HCT116 (cell line): ENCODE data around the gene GRSF1. TPM values are rescaled to one million over a fixed set of nuclear protein-coding genes. Genes with fewer than 3 reads are reported as not detected.

Source experiments
- ATAC-seq: fragments of 200-7000 bp; cut with Tn5 transposase; 2 replicates; pipeline ENCODE4 v1.9.1; 2020; ENCODE audit warnings: mild to moderate bottlenecking, moderate library complexity
- BruUV-seq: library from RNA; stranded (reverse); fragments of 400-500 nt; replicated peaks from 2 replicates; lab custom pipeline; 2021; lab: Mats Ljungman, UMichigan
- CTCF ChIA-PET: fragments of 300-600 bp; sonication (Branson Sonifier 250); formaldehyde crosslinking; loops from one replicate; lab custom pipeline; 2021; ENCODE audit warnings: antibody characterized with exemption; lab: Charles Lee
- POLR2A ChIA-PET: fragments of 300-600, 350-600 bp; sonication (Branson Sonifier 250); formaldehyde crosslinking; loops from one replicate; lab custom pipeline; 2021; ENCODE audit warnings: antibody characterized with exemption; lab: Charles Lee
- RAD21 ChIA-PET, 2 experiments: fragments of 300-600 bp; sonication (Branson Sonifier 250); formaldehyde crosslinking; loops; one replicate each; lab custom pipeline; 2023; ENCODE audit warnings: low total read pairs in 2 of 2; ENCODE audit not compliant: uncharacterized antibody in 2 of 2, unreplicated experiment in 2 of 2, low non-redundant PET in 1 of 2; lab: Charles Lee
- DNase-seq: peaks from one replicate; pipeline ENCODE4 v3.0.0-alpha.2; 2010; ENCODE audit warnings: low read depth, low spot score
- H2AFZ ChIP-seq: fragments of 200-600 bp; shearing (Covaris generic), sonication (generic); 2 replicates; pipeline ENCODE4 v1.6.1; 2017; ENCODE audit warnings: low read depth, mixed run types, mixed read lengths, antibody characterized with exemption, low read length; ENCODE audit not compliant: poor library complexity, severe bottlenecking
- H3K27ac ChIP-seq: 2 replicates; pipeline ENCODE4 v1.5.1; 2012; ENCODE audit warnings: low read depth, low read length
- H3K27me3 ChIP-seq: fragments of 200-600 bp; sonication (generic); 2 replicates; pipeline ENCODE4 v1.6.1; 2016; ENCODE audit warnings: mixed run types, low read length, mixed read lengths; ENCODE audit not compliant: insufficient read depth
- H3K36me3 ChIP-seq, 2 experiments: fragments of 200-500 bp in 1 of 2; fragments of 200-600 bp in 1 of 2; sonication (Bioruptor generic) in 1 of 2; sonication (generic) in 1 of 2; 2 replicates each; pipeline versions ENCODE4 v1.5.1 to v1.6.1; 2014 to 2016; ENCODE audit warnings: low read length in 2 of 2, inconsistent platforms in 1 of 2, mixed read lengths in 1 of 2, mixed run types in 1 of 2; ENCODE audit not compliant: insufficient read depth in 2 of 2, control insufficient read depth in 1 of 2
- H3K4me1 ChIP-seq, 2 experiments: fragments of 200-600 bp in 1 of 2; sonication (generic) in 1 of 2; 2 replicates each; pipeline versions ENCODE4 v1.5.1 to v1.6.1; 2012 to 2017; ENCODE audit warnings: low read length in 2 of 2, inconsistent platforms in 1 of 2, mild to moderate bottlenecking in 1 of 2, mixed read lengths in 1 of 2, mixed run types in 1 of 2, moderate library complexity in 1 of 2; ENCODE audit not compliant: insufficient read depth in 2 of 2, control insufficient read depth in 1 of 2
- H3K4me2 ChIP-seq: fragments of 200-600 bp; sonication (generic); 2 replicates; pipeline ENCODE4 v1.6.1; 2017; ENCODE audit warnings: mixed run types, low read length, mixed read lengths
- H3K4me3 ChIP-seq, 2 experiments: fragments of 200-600 bp in 1 of 2; sonication (generic) in 1 of 2; replicated peaks in 1 of 2; 2 replicates each; pipeline ENCODE4 v1.5.1; 2011 to 2016; ENCODE audit warnings: low read length in 2 of 2, control low read depth in 1 of 2, low read depth in 1 of 2, mild to moderate bottlenecking in 1 of 2, mixed read lengths in 1 of 2, mixed run types in 1 of 2
- H3K79me2 ChIP-seq: fragments of 200-600 bp; sonication (generic); 2 replicates; pipeline ENCODE4 v1.6.1; 2017; ENCODE audit warnings: mild to moderate bottlenecking, mixed run types, low read length, moderate library complexity, mixed read lengths; ENCODE audit not compliant: insufficient read depth
- H3K9ac ChIP-seq: fragments of 200-600 bp; sonication (generic); 2 replicates; pipeline ENCODE4 v1.6.1; 2016; ENCODE audit warnings: low read length, mixed read lengths
- H3K9me2 ChIP-seq: fragments of 200-600 bp; sonication (generic), shearing (Covaris generic); 2 replicates; pipeline ENCODE4 v1.6.1; 2017; ENCODE audit warnings: mixed run types, mild to moderate bottlenecking, moderate library complexity; ENCODE audit not compliant: insufficient read depth
- H3K9me3 ChIP-seq, 2 experiments: fragments of 200-500 bp in 1 of 2; fragments of 200-600 bp in 1 of 2; sonication (Bioruptor generic) in 1 of 2; sonication (generic) in 1 of 2; 2 replicates each; pipeline ENCODE4 v1.6.1; 2014 to 2017; ENCODE audit warnings: low read length in 2 of 2, mixed read lengths in 2 of 2, inconsistent platforms in 1 of 2, low read depth in 1 of 2, mild to moderate bottlenecking in 1 of 2, mixed run types in 1 of 2, moderate library complexity in 1 of 2; ENCODE audit not compliant: control insufficient read depth in 1 of 2, insufficient read depth in 1 of 2
- H4K20me1 ChIP-seq: fragments of 200-600 bp; sonication (generic), shearing (Covaris generic); 2 replicates; pipeline ENCODE4 v1.6.1; 2017; ENCODE audit warnings: mixed run types, mild to moderate bottlenecking, moderate library complexity; ENCODE audit not compliant: insufficient read depth
- CBX3 ChIP-seq: IDR thresholded peaks from 2 replicates; pipeline ENCODE4 v1.6.1; 2012; ENCODE audit warnings: low read depth
- CEBPB ChIP-seq: IDR thresholded peaks from 2 replicates; pipeline ENCODE4 v1.6.1; 2012; ENCODE audit warnings: low read depth
- ELF1 ChIP-seq: IDR thresholded peaks from 2 replicates; pipeline ENCODE4 v1.6.1; 2012; ENCODE audit warnings: low read depth, borderline replicate concordance
- EZH2 ChIP-seq: fragments of 200-600 bp; sonication (generic); IDR thresholded peaks from 2 replicates; pipeline ENCODE4 v1.6.1; 2017; ENCODE audit warnings: antibody characterized with exemption, mixed run types
- EZH2phosphoT487 ChIP-seq: fragments of 200-600 bp; IDR thresholded peaks from 2 replicates; pipeline ENCODE4 v1.6.1; 2018; ENCODE audit warnings: antibody characterized with exemption, borderline replicate concordance
- MAX ChIP-seq: IDR thresholded peaks from 2 replicates; pipeline ENCODE4 v1.6.1; 2012
- POLR2A ChIP-seq: IDR thresholded peaks from 2 replicates; pipeline ENCODE4 v1.7.0; 2011; ENCODE audit warnings: borderline replicate concordance; ENCODE audit not compliant: insufficient read depth, insufficient read length; ENCODE audit errors: extremely low read depth
- RAD21 ChIP-seq: IDR thresholded peaks from 2 replicates; pipeline ENCODE4 v1.6.1; 2012; ENCODE audit warnings: low read depth, mild to moderate bottlenecking
- REST ChIP-seq: IDR thresholded peaks from 2 replicates; pipeline ENCODE4 v1.6.1; 2012; ENCODE audit warnings: low read depth
- SIN3A ChIP-seq: IDR thresholded peaks from 2 replicates; pipeline ENCODE4 v1.6.1; 2012; ENCODE audit warnings: low read depth
- SP1 ChIP-seq: IDR thresholded peaks from 2 replicates; pipeline ENCODE4 v1.6.1; 2012; ENCODE audit warnings: low read depth
- SRF ChIP-seq: IDR thresholded peaks from 2 replicates; pipeline ENCODE4 v1.6.1; 2012; ENCODE audit warnings: low read depth
- TCF7L2 ChIP-seq: IDR thresholded peaks from 2 replicates; pipeline ENCODE4 v1.7.0; 2011; ENCODE audit warnings: borderline replicate concordance, inconsistent platforms; ENCODE audit not compliant: insufficient read depth, insufficient read length; ENCODE audit errors: extremely low read depth
- YY1 ChIP-seq: IDR thresholded peaks from 2 replicates; pipeline ENCODE4 v1.6.1; 2011; ENCODE audit warnings: low read length, low read depth, moderate library complexity, mild to moderate bottlenecking; ENCODE audit not compliant: insufficient replicate concordance; ENCODE audit errors: extremely low read depth
- ZFX ChIP-seq: fragments of 450-650 bp; IDR thresholded peaks from 2 replicates; pipeline ENCODE4 v1.6.1; 2017
- ZNF274 ChIP-seq: fragments of 200-500 bp; sonication (Bioruptor generic); IDR thresholded peaks from 2 replicates; pipeline ENCODE4 v1.6.1; 2014; ENCODE audit warnings: mild to moderate bottlenecking, low read depth, low read length, inconsistent platforms
- intact Hi-C: fragments of 100-400 bp; cut with micrococcal nuclease; formaldehyde crosslinking; loops from 2 replicates; pipeline ENCODE4 v1.10.0; 2022
- total RNA-seq: library from RNA; stranded (reverse); gene quantifications from one replicate; pipeline ENCODE4 v1.2.1, GENCODE V29; 2021; ENCODE audit not compliant: unreplicated experiment

GRSF1 gene
- total RNA-seq, 1 experiment from 2014 or later = 131 TPM

GRCh38 chr4:70877556-70877955 lies 37.9 kb upstream of the GRSF1 start:
- no peaks in the 10 kb centered on the region for H3K27me3 ChIP-seq
- H3K79me2 ChIP-seq = no peaks in the 10 kb centered on the region
- ChIA-PET CTCF (no interaction called here), POLR2A (no interaction called here)
- BruUV-seq = no TSS peak
- no peaks in the 10 kb centered on the region for H4K20me1 ChIP-seq
- ATAC-seq (no peak), DNase-seq (no peak)
- H3K9ac ChIP-seq = no peak overlapping the region
- H3K36me3 ChIP-seq = no peaks in the 10 kb centered on the region
- no peaks in the 10 kb centered on the region for H3K9me3 ChIP-seq
- H2AFZ ChIP-seq = no peak overlapping the region
- H3K4me1 ChIP-seq = no peaks in the 10 kb centered on the region
- intact Hi-C loops = no loop called here
- no peak overlapping the region for H3K4me2 ChIP-seq
- H3K4me3 ChIP-seq = no peak overlapping the region
- no peak overlapping the region for H3K27ac ChIP-seq
- no peak for TF ChIP-seq ELF1
- TF ChIP-seq SIN3A = no peak
- TF ChIP-seq CBX3 = no peak
- TF ChIP-seq MAX = no peak
- TF ChIP-seq POLR2A = no peak
- TF ChIP-seq ZNF274 = no peak
- TF ChIP-seq SP1 = no peak
- TF ChIP-seq EZH2phosphoT487 = no peak
- no peak for TF ChIP-seq RAD21
- no peak for TF ChIP-seq REST
- TF ChIP-seq YY1 = no peak
- TF ChIP-seq EZH2 = no peak
- no peak for TF ChIP-seq TCF7L2
- TF ChIP-seq ZFX = no peak
- TF ChIP-seq CEBPB = no peak
- TF ChIP-seq SRF = no peak
- TF ChIP-seq, all 23 proteins: peak for 0
- RAD21 ChIA-PET = no interaction called here
- H3K9me2 ChIP-seq = no peaks in the 10 kb centered on the region
